Smooth muscle cell (in vitro differentiated cells): ENCODE results near the gene EXOC1L. TPM values are rescaled to one million over a fixed set of nuclear protein-coding genes. Genes with fewer than 3 reads are reported as not detected.
A peak's percentile ranks its signal among the peaks of the same experiment; 100 is the strongest.
"Not testable (repeated sequence)": the region's sequence is repeated elsewhere in the genome, so short reads cannot be mapped to it uniquely, and the experiment has no call there.

Experiments used
- DNase-seq: peaks from one replicate; lab custom pipeline; 2025; ENCODE audit not compliant: unreplicated experiment; lab: John Stamatoyannopoulos, UW
- H2AFZ ChIP-seq: fragments of 200-600 bp; sonication (generic); 2 replicates; pipeline ENCODE4 v1.6.0; 2016; ENCODE audit warnings: antibody characterized with exemption, low read depth, mild to moderate bottlenecking
- H3F3A ChIP-seq: fragments of 200-600 bp; sonication (generic); 2 replicates; pipeline ENCODE4 v1.6.0; 2017; ENCODE audit warnings: antibody characterized with exemption, low read depth
- H3K27ac ChIP-seq: fragments of 200-600 bp; sonication (generic); 2 replicates; pipeline ENCODE4 v1.5.1; 2016; ENCODE audit warnings: low read depth, mild to moderate bottlenecking
- H3K27me3 ChIP-seq: fragments of 200-600 bp; sonication (generic); 2 replicates; pipeline ENCODE4 v1.6.1; 2016; ENCODE audit warnings: low read depth, mild to moderate bottlenecking
- H3K36me3 ChIP-seq: fragments of 200-600 bp; sonication (generic); 2 replicates; pipeline ENCODE4 v1.5.1; 2016; ENCODE audit warnings: low read depth
- H3K4me1 ChIP-seq: fragments of 200-600 bp; sonication (generic); 2 replicates; pipeline ENCODE4 v1.5.1; 2016; ENCODE audit warnings: low read depth
- H3K4me2 ChIP-seq: fragments of 200-600 bp; sonication (generic); 2 replicates; pipeline ENCODE4 v1.6.0; 2016; ENCODE audit warnings: mild to moderate bottlenecking
- H3K4me3 ChIP-seq: fragments of 200-600 bp; sonication (generic); 2 replicates; pipeline ENCODE4 v1.5.1; 2016; ENCODE audit warnings: mild to moderate bottlenecking
- H3K79me2 ChIP-seq: fragments of 200-600 bp; sonication (generic); 2 replicates; pipeline ENCODE4 v1.6.0; 2016; ENCODE audit warnings: low read depth, mild to moderate bottlenecking
- H3K9ac ChIP-seq: fragments of 200-600 bp; sonication (generic); 2 replicates; pipeline ENCODE4 v1.6.0; 2016; ENCODE audit warnings: low read depth
- H3K9me3 ChIP-seq: fragments of 200-600 bp; sonication (generic); replicated peaks from 2 replicates; pipeline ENCODE4 v1.5.1; 2016; ENCODE audit warnings: low read depth
- H4K20me1 ChIP-seq: fragments of 200-600 bp; sonication (generic); 2 replicates; pipeline ENCODE4 v1.6.0; 2016; ENCODE audit warnings: low read depth
- CTCF ChIP-seq: fragments of 200-600 bp; sonication (generic); IDR thresholded peaks from 2 replicates; pipeline ENCODE4 v1.5.1; 2017; ENCODE audit warnings: borderline replicate concordance, mild to moderate bottlenecking, antibody characterized with exemption; ENCODE audit not compliant: insufficient read depth, poor library complexity, severe bottlenecking
- WGBS: methylation state at CpG from one replicate; pipeline ENCODE4 v1.1.7; 2016; ENCODE audit warnings: low lambda C conversion rate; 5-methylcytosine and 5-hydroxymethylcytosine counted together
- polyA plus RNA-seq: library from polyadenylated mRNA; unstranded; fragments of >200 nt; fragmentation: Nextera tagmentation; extraction: Ambion mirVana; gene quantifications from 2 replicates; pipeline ENCODE4 v1.2.1, GENCODE V29; 2016
- total RNA-seq: library from RNA; depleted of rRNA; stranded (reverse); fragments of >200 nt; gene quantifications from 2 replicates; pipeline ENCODE4 v1.2.3, GENCODE V29; 2014

The EXOC1L gene
- total and polyA plus RNA-seq, 2 experiments from 2014 or later: not detected

DNA sequence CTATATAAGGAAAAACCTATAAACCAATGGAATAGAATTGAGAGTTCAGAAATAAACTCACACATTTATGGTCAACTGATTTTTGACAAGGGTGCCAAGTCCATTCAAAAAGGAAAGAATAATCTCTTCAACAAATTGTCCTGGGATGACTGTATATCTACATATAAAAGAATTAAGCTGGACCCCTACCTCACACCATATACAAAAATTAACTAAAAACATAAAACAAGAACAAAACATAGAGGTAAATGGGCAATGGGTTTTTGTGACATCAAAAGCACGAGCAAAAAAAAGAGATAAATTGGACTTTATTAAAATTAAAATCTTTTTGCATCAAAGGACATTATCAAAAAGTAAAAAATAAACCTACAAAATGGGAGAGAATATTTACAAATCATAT is 18.3 kb downstream of the EXOC1L start:
- H2AFZ ChIP-seq: no peak overlapping the region
- H3K9me3 ChIP-seq: peaks cover 5% of the 10 kb centered on the region
- H3K9ac ChIP-seq: no peak overlapping the region
- no peak for DNase-seq
- WGBS: 81% methylated on average over 1 of the region's 1 CpG
- H3F3A ChIP-seq: no peaks in the 10 kb centered on the region
- H3K27ac ChIP-seq: no peak overlapping the region
- H4K20me1 ChIP-seq: no peaks in the 10 kb centered on the region
- no peaks in the 10 kb centered on the region for H3K27me3 ChIP-seq
- H3K4me3 ChIP-seq: no peak overlapping the region
- no peaks in the 10 kb centered on the region for H3K4me1 ChIP-seq
- TF ChIP-seq CTCF: no peak
- no peaks in the 10 kb centered on the region for H3K79me2 ChIP-seq
- no peak overlapping the region for H3K4me2 ChIP-seq
- no peaks in the 10 kb centered on the region for H3K36me3 ChIP-seq

DNA sequence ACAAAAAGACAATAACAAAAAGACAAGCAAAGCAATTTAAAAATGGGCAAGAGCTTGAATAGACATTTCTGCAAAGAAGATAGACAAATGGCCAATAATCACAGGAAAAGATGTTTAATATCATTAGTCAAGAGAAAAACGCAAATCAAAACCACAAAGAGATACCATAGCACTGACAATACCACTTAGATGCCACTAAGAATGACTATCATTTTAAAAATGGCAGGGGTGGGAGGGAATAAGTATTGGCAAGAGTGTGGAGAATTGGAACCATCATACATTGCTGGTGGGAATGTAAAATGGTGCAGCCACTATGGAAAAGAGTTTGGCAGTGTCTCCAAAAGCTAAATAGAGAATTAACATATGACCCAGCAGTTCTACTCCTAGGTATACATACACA is 18.8 kb downstream of the EXOC1L start:
- Histone ChIP-seq H3K36me3 (no peaks in the 10 kb centered on the region), H4K20me1 (no peaks in the 10 kb centered on the region), H3K79me2 (no peaks in the 10 kb centered on the region), H3K27ac (no peak overlapping the region), H3K9ac (no peak overlapping the region), H2AFZ (no peak overlapping the region), H3K9me3 (peaks cover 5% of the 10 kb centered on the region), H3K4me1 (no peaks in the 10 kb centered on the region), H3K4me3 (no peak overlapping the region), H3K27me3 (no peaks in the 10 kb centered on the region), H3K4me2 (no peak overlapping the region), H3F3A (no peaks in the 10 kb centered on the region)
- TF ChIP-seq CTCF: no peak
- 92% methylated on average over 1 of the region's 1 CpG for WGBS
- DNase-seq: no peak

GRCh38 chr4:55838952-55839351 is 19.4 kb downstream of the EXOC1L start:
- no peak overlapping the region for H3K4me2 ChIP-seq
- H3K27ac ChIP-seq: no peak overlapping the region
- H3K4me1 ChIP-seq: no peaks in the 10 kb centered on the region
- no peak overlapping the region for H3K9ac ChIP-seq
- H4K20me1 ChIP-seq: no peaks in the 10 kb centered on the region
- no peak overlapping the region for H2AFZ ChIP-seq
- H3K79me2 ChIP-seq: no peaks in the 10 kb centered on the region
- H3K4me3 ChIP-seq: no peak overlapping the region
- no peaks in the 10 kb centered on the region for H3K27me3 ChIP-seq
- peaks cover 5% of the 10 kb centered on the region for H3K9me3 ChIP-seq
- no peak for TF ChIP-seq CTCF
- no peaks in the 10 kb centered on the region for H3F3A ChIP-seq
- no peak for DNase-seq
- H3K36me3 ChIP-seq: no peaks in the 10 kb centered on the region

GRCh38 chr4:55840956-55841355 is 21.4 kb downstream of the EXOC1L start:
- 97% methylated on average over 1 of the region's 1 CpG for WGBS
- Histone ChIP-seq H3K9ac (no peak overlapping the region), H3K9me3 (peaks cover 5% of the 10 kb centered on the region), H3K4me2 (no peak overlapping the region), H3K4me1 (no peaks in the 10 kb centered on the region), H3K79me2 (no peaks in the 10 kb centered on the region), H3K27me3 (no peaks in the 10 kb centered on the region), H3K27ac (no peak overlapping the region), H2AFZ (peak overlapping the region; percentile 77), H4K20me1 (no peaks in the 10 kb centered on the region), H3F3A (no peaks in the 10 kb centered on the region), H3K36me3 (no peaks in the 10 kb centered on the region), H3K4me3 (no peak overlapping the region)
- no peak for DNase-seq
- no peak for TF ChIP-seq CTCF

GRCh38 chr4:55841373-55842239 is 22.0 kb downstream of the EXOC1L start:
- Histone ChIP-seq H2AFZ (peak overlapping the region; percentile 77), H3K4me3 (peak overlapping the region; percentile 42), H3K4me2 (peak overlapping the region; percentile 85), H3K9ac (peak overlapping the region; percentile 48)
- DNase-seq, H4K20me1 ChIP-seq, H3F3A ChIP-seq, H3K27me3 ChIP-seq, H3K4me1 ChIP-seq, H3K27ac ChIP-seq, H3K9me3 ChIP-seq, H3K79me2 ChIP-seq, H3K36me3 ChIP-seq: not testable (repeated sequence)
- 43% methylated on average over 21 of the region's 22 CpGs for WGBS
